GM12873 (cell line): ENCODE results near the gene TK1.

Source experiments
- TF ChIP-seq, protein P1 (sequence below): IDR thresholded peaks from 2 replicates; pipeline ENCODE4 v1.5.1; 2012; ENCODE audit warnings: low read depth, mild to moderate bottlenecking, moderate library complexity, low read length, control low read depth; ENCODE audit not compliant: insufficient read depth; ENCODE audit errors: missing control alignments

Gene TK1

GRCh38 chr17:78148286-78149016 is 38.4 kb downstream of the TK1 start:
- TF ChIP-seq, protein P1, sequence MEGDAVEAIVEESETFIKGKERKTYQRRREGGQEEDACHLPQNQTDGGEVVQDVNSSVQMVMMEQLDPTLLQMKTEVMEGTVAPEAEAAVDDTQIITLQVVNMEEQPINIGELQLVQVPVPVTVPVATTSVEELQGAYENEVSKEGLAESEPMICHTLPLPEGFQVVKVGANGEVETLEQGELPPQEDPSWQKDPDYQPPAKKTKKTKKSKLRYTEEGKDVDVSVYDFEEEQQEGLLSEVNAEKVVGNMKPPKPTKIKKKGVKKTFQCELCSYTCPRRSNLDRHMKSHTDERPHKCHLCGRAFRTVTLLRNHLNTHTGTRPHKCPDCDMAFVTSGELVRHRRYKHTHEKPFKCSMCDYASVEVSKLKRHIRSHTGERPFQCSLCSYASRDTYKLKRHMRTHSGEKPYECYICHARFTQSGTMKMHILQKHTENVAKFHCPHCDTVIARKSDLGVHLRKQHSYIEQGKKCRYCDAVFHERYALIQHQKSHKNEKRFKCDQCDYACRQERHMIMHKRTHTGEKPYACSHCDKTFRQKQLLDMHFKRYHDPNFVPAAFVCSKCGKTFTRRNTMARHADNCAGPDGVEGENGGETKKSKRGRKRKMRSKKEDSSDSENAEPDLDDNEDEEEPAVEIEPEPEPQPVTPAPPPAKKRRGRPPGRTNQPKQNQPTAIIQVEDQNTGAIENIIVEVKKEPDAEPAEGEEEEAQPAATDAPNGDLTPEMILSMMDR, result no peak

DNA sequence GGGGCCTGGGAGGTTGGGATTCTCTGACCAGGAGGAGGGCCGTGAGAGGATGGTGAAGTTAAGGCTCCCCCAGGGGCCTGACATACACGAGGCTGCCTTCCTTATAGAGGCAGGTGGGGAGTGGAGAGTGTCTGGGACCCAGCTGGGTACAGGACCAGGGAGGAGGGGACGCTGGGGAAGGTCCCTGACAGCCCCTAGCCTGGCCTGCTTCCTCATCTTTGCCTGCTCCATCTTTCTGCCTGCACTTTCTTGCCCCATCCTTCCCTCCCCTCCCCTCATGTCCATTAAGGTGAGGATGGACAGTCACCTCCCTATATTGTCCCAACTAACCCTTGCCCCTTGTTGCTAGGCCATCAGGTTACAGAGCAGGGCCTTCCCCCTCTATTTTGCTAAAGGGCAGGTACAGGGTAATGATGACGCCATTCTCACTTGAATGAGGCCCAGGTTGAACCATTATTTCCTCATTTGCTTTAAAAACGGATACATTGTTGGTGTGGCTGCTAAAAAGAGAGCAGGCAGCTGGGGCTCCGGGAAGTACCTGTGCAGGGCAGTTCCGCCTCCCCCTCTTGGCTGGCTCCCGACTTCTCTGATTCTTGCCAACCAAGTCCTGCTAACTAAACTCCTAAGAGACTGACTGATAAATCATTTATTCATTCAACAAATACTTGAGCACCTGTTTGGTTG is 39.4 kb downstream of the TK1 start:
- TF ChIP-seq, protein P1, result no peak

DNA sequence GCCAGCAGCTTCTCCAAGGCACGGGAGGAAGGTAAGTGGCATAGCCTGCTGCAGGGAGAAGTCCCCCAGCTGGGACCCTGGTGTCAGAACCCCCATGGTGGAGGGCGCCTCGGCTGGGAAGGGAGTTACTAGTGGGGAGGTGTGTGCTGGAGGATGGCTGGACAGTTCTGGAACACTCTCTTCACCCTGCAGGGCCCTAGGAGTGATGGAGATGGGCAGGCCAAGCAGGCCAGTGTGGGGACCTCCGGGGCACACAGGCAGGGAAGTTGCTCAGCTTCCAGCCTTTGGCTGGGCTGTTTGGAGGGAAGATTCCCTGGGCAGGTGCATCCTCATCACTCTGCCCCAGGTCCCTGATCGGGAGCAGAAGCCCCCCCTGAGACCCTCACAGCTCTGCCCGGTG is 40.0 kb downstream of the TK1 start:
- TF ChIP-seq, protein P1, result no peak

DNA sequence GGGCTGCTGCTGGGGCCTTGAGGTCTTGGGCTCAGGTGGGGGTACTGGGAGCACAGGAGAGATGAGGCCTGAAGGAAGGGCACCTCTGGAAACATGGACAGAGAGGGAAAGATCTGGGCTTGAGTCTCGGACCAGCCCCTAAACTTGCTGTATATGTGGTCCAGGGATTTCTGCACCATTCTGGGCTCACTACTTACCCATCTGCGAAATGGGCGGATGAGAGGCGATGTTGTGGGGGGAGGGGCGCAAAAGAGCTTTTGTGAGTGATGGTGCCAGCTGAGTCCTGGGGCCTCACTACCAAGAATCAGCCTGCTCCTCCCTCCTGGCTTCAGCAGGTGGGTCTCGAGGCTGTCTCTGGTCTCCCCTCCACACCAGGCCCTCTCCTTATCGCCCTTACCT is 40.4 kb downstream of the TK1 start:
- TF ChIP-seq, protein P1, result no peak

GRCh38 chr17:78144736-78145641 is 41.9 kb downstream of the TK1 start:
- TF ChIP-seq, protein P1, result no peak

DNA sequence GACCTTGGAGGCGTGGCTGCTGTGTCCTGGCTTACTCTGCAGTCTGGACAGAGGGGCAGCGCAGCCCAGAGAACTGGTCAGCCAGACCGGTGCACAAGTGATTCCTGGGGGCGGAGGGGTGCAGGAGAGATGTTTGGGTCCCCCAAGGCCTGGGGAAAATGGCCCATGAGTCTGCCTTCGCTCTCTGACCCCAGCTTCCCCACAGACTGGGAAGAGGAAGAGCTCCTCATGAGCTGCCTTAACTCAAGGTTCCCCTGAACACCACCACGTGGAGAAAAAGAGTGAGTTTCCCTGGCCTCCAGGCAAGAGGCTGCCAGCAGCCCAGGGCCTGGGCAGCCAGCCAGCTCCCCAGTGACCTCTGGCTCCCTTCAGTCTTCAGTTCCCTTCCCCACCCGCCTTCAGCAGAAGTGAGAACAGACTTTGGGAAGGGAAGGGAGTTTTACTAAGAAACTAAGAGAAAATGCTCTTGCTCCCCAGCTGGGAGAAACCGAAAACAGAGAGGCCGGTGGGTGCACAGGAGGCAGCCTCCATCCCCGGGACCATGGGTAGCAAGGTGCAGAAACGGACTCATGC is 42.6 kb downstream of the TK1 start:
- TF ChIP-seq, protein P1, result no peak
